ENCODE data around the gene TRIM40. TPM values are rescaled to one million over a fixed set of nuclear protein-coding genes. Genes with fewer than 3 reads are reported as not detected.

TRIM40 gene
- total RNA-seq, 1 experiment from 2014 or later = not detected

GRCh38 chr6:30087876-30088275, 48.1 kb upstream of the TRIM40 start:
- no peak for ATAC-seq

More at GRCh38 chr6:30087876-30088275, 48.1 kb upstream of the TRIM40 start:
- Histone ChIP-seq H3K79me2 (ENCODE audit: insufficient read depth, low read length) (no peaks in the 10 kb centered on the region), H3K27me3 (ENCODE audit: insufficient read depth, low read length) (no peaks in the 10 kb centered on the region), H3K9me3 (ENCODE audit: control insufficient read depth in 1 of 2, insufficient read depth in 1 of 2, low read depth in 1 of 2, low read length in 2 of 2) (no peaks in the 10 kb centered on the region), H4K20me1 (ENCODE audit: insufficient read depth) (no peaks in the 10 kb centered on the region), H3K9me2 (ENCODE audit: insufficient read depth) (no peaks in the 10 kb centered on the region), H3K27ac (ENCODE audit: low read depth, low read length) (no peak overlapping the region), H3K36me3 (ENCODE audit: control insufficient read depth in 1 of 2, insufficient read depth in 2 of 2, low read length in 2 of 2) (no peaks in the 10 kb centered on the region), H3K4me2 (ENCODE audit: low read length) (no peak overlapping the region), H2AFZ (ENCODE audit: low read depth, low read length, poor library complexity, severe bottlenecking) (no peak overlapping the region), H3K9ac (ENCODE audit: low read length) (no peak overlapping the region), H3K4me3 (replicated peaks in 1 of 2; ENCODE audit: low read depth in 1 of 2, low read length in 2 of 2) (no peak overlapping the region), H3K4me1 (ENCODE audit: control insufficient read depth in 1 of 2, insufficient read depth in 2 of 2, low read length in 2 of 2) (peaks cover 15 to 22% of the 10 kb centered on the region in 2 experiments)
- no TSS peak for BruUV-seq (replicated peaks)
- POLR2A ChIA-PET = no interaction called here
- CTCF ChIA-PET = no interaction called here
- intact Hi-C loops (cut with micrococcal nuclease) = no loop called here
- no peak for DNase-seq (ENCODE audit: low read depth, low spot score)
- RAD21 ChIA-PET (ENCODE audit: low non-redundant PET in 1 of 2, low total read pairs in 2 of 2, uncharacterized antibody in 2 of 2, unreplicated experiment in 2 of 2) = no interaction called here
- TF ChIP-seq ZFX (IDR thresholded peaks at IDR 0.05) = no peak
- TF ChIP-seq SIN3A (IDR thresholded peaks at IDR 0.05; ENCODE audit: low read depth) = no peak
- no peak for TF ChIP-seq CTCF (IDR thresholded peaks at IDR 0.05 in 2 of 3, conservative IDR thresholded peaks at IDR 0.05 in 1 of 3; ENCODE audit: borderline replicate concordance in 1 of 3, insufficient read depth in 1 of 3, low read depth in 2 of 3, low read length in 2 of 3)
- no peak for TF ChIP-seq ELF1 (IDR thresholded peaks at IDR 0.05; ENCODE audit: borderline replicate concordance, low read depth)
- TF ChIP-seq CEBPB (IDR thresholded peaks at IDR 0.05; ENCODE audit: low read depth) = no peak
- TF ChIP-seq EZH2phosphoT487 (IDR thresholded peaks at IDR 0.05; ENCODE audit: borderline replicate concordance) = no peak
- TF ChIP-seq JUND (IDR thresholded peaks at IDR 0.05) = no peak
- TF ChIP-seq EGR1 (IDR thresholded peaks at IDR 0.05; ENCODE audit: low read depth) = no peak
- TF ChIP-seq YY1 (IDR thresholded peaks at IDR 0.05; ENCODE audit: extremely low read depth, insufficient replicate concordance, low read depth, low read length) = no peak
- no peak for TF ChIP-seq MAX (IDR thresholded peaks at IDR 0.05)
- TF ChIP-seq, protein P1, sequence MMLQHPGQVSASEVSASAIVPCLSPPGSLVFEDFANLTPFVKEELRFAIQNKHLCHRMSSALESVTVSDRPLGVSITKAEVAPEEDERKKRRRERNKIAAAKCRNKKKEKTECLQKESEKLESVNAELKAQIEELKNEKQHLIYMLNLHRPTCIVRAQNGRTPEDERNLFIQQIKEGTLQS (IDR thresholded peaks at IDR 0.05) = no peak
- TF ChIP-seq ZNF274 (IDR thresholded peaks at IDR 0.05; ENCODE audit: low read depth, low read length) = no peak

Data from HCT116 (cell line).